Retinal pigment epithelial cell (primary cell): ENCODE measurements around the gene NAA16.
"Not testable (repeated sequence)": the region's sequence is repeated elsewhere in the genome, so short reads cannot be mapped to it uniquely, and the experiment has no call there.

Experiments used
- DNase-seq: peaks from one replicate; pipeline ENCODE4 v3.0.0-alpha.2; 2010; ENCODE audit warnings: low read depth
- H3K4me3 ChIP-seq: 2 replicates; pipeline ENCODE4 v1.5.1; 2011; ENCODE audit warnings: mild to moderate bottlenecking, low read length, control low read depth, moderate library complexity
- TF ChIP-seq, protein P1 (sequence below): conservative IDR thresholded peaks from 2 replicates; pipeline ENCODE4 v1.5.1; 2011; ENCODE audit warnings: low read depth, low read length, control low read depth, inconsistent platforms

Gene NAA16

GRCh38 chr13:41274881-41275280 lies 36.2 kb upstream of the NAA16 start:
- TF ChIP-seq, protein P1, sequence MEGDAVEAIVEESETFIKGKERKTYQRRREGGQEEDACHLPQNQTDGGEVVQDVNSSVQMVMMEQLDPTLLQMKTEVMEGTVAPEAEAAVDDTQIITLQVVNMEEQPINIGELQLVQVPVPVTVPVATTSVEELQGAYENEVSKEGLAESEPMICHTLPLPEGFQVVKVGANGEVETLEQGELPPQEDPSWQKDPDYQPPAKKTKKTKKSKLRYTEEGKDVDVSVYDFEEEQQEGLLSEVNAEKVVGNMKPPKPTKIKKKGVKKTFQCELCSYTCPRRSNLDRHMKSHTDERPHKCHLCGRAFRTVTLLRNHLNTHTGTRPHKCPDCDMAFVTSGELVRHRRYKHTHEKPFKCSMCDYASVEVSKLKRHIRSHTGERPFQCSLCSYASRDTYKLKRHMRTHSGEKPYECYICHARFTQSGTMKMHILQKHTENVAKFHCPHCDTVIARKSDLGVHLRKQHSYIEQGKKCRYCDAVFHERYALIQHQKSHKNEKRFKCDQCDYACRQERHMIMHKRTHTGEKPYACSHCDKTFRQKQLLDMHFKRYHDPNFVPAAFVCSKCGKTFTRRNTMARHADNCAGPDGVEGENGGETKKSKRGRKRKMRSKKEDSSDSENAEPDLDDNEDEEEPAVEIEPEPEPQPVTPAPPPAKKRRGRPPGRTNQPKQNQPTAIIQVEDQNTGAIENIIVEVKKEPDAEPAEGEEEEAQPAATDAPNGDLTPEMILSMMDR = no peak
- no peak for DNase-seq
- H3K4me3 ChIP-seq = no peak overlapping the region

- H3K4me3 ChIP-seq = no peak overlapping the region
- TF ChIP-seq, protein P1 = no peak
- no peak for DNase-seq
Measured at GRCh38 chr13:41276824-41277223, 34.2 kb upstream of the NAA16 start.

DNA sequence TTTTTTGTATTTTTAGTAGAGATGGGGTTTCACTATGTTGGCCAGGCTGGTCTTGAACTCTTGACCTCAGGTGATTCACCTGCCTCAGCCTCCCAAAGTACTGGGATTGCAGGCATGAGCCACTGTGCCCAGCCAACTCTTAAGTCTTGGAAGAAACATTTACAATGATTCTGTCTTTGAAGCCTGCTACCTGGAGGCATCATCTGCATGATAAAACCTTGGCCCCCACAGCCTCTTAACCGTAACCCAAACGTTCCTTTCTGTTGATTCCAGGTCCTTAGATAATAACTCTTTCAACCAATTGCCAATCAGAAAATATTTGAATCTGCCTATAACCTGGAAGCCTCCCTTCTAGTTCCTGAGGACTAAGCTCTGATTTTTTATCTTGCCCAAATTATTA lies 31.9 kb upstream of the NAA16 start:
- DNase-seq, H3K4me3 ChIP-seq: not testable (repeated sequence)

DNA sequence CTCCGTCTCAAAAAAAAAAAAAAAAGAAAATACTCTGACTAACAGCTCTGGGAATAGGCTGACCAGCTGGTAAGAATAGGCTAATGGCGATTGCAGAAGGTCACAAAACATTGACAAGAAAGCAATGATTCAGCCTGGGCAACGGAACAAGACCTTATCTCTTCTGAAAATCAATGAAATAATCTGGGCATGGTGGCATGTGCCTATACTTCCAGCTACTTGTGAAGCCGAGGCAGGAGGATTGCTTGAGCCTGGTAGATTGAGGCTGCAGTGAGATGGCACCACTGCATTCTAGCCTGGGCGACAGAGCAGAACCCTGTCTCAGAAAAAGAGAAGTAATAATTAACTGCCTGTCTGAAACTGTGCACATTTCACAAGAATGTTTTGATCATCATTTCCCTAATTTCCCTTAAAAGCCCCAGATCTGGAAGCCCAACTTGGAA lies 28.9 kb upstream of the NAA16 start:
- DNase-seq = no peak
- no peak overlapping the region for H3K4me3 ChIP-seq
- TF ChIP-seq, protein P1 = no peak

DNA sequence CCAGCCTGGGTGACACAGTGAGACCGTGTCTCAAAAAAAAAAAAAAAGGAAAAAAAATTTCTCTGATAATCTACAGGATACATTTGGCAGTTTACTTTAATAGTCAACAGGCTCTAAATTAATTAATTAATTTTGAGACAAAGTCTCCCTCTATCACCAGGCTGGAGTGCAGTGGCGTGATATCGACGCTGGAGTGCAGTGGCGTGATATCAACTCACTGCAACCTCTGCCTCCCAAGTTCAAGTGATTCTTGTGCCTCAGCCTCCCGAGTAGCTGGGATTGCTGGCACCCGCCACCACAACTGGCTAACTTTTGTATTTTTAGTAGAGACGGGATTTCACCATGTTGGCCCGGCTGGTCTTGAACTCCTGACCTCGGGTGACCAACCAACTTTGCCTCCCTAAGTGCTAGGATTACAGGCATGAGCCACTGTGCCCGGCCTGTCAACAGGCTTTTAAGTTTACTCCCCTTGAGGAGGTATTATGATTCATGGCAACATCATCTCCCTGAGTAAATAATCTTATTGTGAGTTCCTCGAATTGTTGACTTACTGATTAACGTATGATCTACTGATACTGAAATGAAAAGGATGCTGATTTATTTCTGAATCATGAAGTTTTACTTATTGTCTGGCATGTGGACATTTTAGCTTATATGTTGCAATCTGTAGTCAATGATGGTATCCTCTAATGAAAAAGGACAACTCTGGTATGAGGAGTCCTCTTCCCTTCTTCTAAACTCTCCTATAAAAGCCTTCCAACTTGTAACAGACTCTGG lies 26.4 kb upstream of the NAA16 start:
- TF ChIP-seq, protein P1 = no peak
- no peak overlapping the region for H3K4me3 ChIP-seq
- DNase-seq = no peak

DNA sequence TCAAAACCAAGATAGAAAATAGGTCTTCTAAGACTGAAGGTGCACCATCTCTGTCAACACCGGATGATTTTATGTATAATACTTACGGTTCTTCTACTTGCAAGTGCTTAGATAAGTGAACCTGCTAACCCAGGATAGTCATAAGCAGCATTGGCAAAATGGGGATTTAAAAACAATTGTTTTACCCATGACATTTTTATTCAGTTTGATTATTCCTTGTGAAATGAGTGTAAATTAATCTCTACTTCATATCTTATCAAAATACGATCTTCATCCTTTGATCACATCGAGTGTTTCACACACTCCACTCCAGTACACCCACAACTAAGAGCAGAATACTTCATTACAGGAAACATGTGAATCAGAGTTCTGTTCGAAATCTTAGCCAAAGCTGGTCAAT lies 24.7 kb upstream of the NAA16 start:
- TF ChIP-seq, protein P1 = no peak
- DNase-seq = no peak
- no peak overlapping the region for H3K4me3 ChIP-seq

DNA sequence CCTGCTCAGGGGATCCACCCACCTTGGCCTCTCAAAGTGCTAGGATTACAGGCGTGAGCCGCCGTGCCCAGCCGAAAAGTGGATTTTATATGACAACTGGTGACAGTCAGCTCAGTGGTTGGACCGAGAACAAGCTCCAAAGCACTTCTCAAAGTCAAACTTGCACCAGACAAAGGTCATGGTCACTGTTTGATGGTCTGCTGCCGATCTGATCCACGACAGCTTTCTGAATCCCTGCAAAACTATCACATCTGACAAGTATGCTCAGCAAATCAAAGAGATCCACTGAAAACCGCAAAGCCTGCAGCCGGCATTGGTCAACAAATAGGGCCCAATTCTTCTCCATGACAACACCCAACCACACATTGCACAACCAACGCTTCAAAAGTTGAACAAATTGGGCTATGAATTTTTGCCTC lies 21.6 kb upstream of the NAA16 start:
- TF ChIP-seq, protein P1 = no peak
- no peak for DNase-seq
- H3K4me3 ChIP-seq = no peak overlapping the region
